Measurements from ENCODE around the gene SSU72. TPM values are rescaled to one million over a fixed set of nuclear protein-coding genes. Genes with fewer than 3 reads are reported as not detected.

SSU72 gene
- total and polyA plus RNA-seq, 8 donors = 49.2 to 74.3 (median 57.8) TPM

DNA sequence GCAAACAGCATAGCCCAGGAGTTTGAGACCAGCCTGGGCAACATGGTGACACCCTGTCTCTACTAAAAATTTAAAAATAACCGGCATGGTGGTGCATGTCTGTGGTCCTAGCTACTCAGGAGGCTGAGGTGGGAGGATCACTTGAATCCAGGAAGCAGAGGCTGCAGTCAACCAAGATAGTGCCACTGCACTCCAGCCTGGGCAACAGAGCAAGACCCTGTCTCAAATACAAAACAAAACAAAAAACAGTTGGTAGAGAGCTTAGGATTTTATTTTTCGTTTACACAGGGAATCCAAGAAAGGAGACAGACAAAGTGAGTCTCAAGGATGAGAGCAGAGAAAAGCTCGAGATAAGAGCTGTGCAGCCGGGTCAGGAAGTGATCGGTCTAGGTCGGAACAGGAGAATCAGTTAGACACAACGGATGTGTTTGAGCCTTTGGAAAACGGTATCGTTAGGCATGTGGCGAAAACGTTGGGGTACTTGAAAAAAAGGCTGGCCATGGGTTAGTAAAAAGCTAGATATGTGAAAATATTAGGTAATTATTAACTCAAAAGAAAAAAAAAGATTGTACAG is 38.9 kb upstream of the SSU72 start:
- Histone ChIP-seq H3K9me3 (no peaks in the 10 kb centered on the region), H3K4me3 (peak overlapping the region in 3 of 4 donors; percentile 95 to 100 (median 99)), H3K36me3 (no peaks in the 10 kb centered on the region), H3K4me1 (peaks cover 0 to 16% (median 7%) of the 10 kb centered on the region in 3 donors), H3K27me3 (no peaks in the 10 kb centered on the region), H3K27ac (peak overlapping the region; percentile 98 to 100 (median 100))
- ATAC-seq (no peak), DNase-seq (no peak), FAIRE-seq (no peak)
- intact Hi-C loops (cut with DNase I) = no loop called here
- 16% methylated on average over 11 of the region's 11 CpGs for WGBS, 2 donors
- TF ChIP-seq, protein P1, sequence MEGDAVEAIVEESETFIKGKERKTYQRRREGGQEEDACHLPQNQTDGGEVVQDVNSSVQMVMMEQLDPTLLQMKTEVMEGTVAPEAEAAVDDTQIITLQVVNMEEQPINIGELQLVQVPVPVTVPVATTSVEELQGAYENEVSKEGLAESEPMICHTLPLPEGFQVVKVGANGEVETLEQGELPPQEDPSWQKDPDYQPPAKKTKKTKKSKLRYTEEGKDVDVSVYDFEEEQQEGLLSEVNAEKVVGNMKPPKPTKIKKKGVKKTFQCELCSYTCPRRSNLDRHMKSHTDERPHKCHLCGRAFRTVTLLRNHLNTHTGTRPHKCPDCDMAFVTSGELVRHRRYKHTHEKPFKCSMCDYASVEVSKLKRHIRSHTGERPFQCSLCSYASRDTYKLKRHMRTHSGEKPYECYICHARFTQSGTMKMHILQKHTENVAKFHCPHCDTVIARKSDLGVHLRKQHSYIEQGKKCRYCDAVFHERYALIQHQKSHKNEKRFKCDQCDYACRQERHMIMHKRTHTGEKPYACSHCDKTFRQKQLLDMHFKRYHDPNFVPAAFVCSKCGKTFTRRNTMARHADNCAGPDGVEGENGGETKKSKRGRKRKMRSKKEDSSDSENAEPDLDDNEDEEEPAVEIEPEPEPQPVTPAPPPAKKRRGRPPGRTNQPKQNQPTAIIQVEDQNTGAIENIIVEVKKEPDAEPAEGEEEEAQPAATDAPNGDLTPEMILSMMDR (IDR thresholded peaks at IDR 0.05) = no peak

DNA sequence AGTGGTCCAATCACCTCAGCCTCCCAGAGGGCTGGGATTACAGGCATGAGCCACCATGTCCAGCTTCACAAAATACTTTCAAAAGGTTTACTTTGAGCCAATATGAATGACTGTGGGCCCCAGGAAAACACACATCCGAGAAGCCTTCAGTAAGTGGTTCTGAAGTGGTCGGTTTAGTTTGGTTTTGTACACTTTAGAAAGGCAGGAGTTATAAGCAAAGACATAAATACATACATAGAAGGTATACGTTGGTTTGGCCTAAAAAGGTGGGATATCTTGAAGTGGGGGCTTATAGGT is 37.4 kb upstream of the SSU72 start:
- Histone ChIP-seq H3K9me3 (no peaks in the 10 kb centered on the region), H3K4me3 (no peak overlapping the region), H3K4me1 (peaks cover 0 to 14% (median 5%) of the 10 kb centered on the region in 3 donors), H3K27ac (no peak overlapping the region), H3K27me3 (no peaks in the 10 kb centered on the region), H3K36me3 (no peaks in the 10 kb centered on the region)
- intact Hi-C loops (cut with DNase I) = no loop called here
- ATAC-seq = no peak
- 91 to 94% methylated on average over 3 of the region's 3 CpGs for WGBS, 2 donors
- TF ChIP-seq, protein P1 (IDR thresholded peaks at IDR 0.05) = no peak
- no peak for DNase-seq
- no peak for FAIRE-seq

DNA sequence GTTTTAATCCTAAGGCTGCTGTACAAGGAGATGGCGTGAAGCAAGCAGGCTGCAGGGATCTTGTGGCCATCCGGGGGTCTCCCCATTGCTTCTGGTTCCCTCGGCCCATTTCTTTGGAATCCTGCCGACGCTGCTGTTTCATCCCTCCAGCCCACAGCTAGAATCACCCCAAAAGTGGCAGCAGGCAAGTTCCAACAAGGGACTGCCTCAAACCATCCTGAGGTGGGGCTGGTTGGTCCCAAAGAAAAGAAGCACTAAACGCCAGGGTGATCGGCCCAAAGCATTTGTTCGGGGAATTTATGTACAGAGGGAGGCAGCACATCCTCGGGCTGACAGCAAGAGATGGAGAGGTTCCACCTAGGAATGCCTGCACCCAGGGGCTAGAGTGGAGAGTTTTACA is 36.1 kb upstream of the SSU72 start:
- Histone ChIP-seq H3K36me3 (no peaks in the 10 kb centered on the region), H3K4me3 (no peak overlapping the region), H3K9me3 (no peaks in the 10 kb centered on the region), H3K27ac (no peak overlapping the region), H3K4me1 (peaks cover 0 to 9% (median 0%) of the 10 kb centered on the region in 3 donors), H3K27me3 (no peaks in the 10 kb centered on the region)
- ATAC-seq (no peak), DNase-seq (peak in 1 of 6 donors; percentile 7), FAIRE-seq (no peak)
- intact Hi-C loops (cut with DNase I) = no loop called here
- WGBS, 2 donors = 66 to 80% methylated on average over 9 of the region's 9 CpGs
- TF ChIP-seq, protein P1 (IDR thresholded peaks at IDR 0.05) = no peak

DNA sequence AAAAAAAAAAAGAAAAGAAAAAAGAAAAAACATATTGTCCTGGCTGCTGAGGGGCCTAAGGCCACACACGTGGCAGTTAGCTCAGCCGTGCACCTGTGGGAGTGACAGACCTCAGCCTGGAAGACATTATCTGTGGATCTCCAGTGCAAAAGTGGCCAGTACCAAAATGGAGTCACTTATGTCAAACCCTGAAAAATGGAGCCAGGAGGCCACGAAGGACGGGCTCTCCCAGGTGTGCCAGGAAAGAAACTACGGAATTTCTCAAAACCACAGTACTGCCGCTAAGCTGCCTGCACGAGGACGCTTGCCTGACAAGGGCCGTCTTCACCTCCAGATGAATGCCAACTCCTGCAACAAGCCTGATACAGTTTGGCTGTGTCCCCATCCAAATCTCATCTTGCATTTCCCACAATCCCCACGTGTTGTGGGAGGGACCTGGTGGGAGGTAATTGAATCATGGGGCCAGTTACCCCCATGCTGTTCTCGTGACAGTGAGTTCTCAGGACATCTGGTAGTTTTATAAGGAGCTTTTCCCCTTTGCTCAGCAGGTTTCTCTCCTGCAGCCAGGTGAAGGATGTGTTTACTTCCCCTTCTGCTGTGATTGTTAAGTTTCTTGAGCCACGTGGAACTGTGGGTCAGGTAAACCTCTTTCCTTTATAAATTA is 35.3 kb upstream of the SSU72 start:
- no peak for FAIRE-seq

More for the DNA sequence above, 35.3 kb upstream of the SSU72 start:
- DNase-seq (peak in 1 of 6 donors; percentile 7), ATAC-seq (no peak)
- no peak overlapping the region for H3K4me3 ChIP-seq
- H3K9me3 ChIP-seq = no peaks in the 10 kb centered on the region
- H3K27ac ChIP-seq = no peak overlapping the region
- WGBS, 2 donors = 71 to 74% methylated on average over 12 of the region's 12 CpGs
- H3K27me3 ChIP-seq = no peaks in the 10 kb centered on the region
- no peaks in the 10 kb centered on the region for H3K36me3 ChIP-seq
- H3K4me1 ChIP-seq = peaks cover 0 to 9% (median 0%) of the 10 kb centered on the region in 3 donors
- TF ChIP-seq, protein P1 (IDR thresholded peaks at IDR 0.05) = no peak
- intact Hi-C loops (cut with DNase I) = no loop called here

Data from pancreas (tissue), 10 donors.